CD14-positive monocyte (primary cell): ENCODE results near the gene ZNF768. TPM values are rescaled to one million over a fixed set of nuclear protein-coding genes. Genes with fewer than 3 reads are reported as not detected.

Experiments used
- DNase-seq, 3 donors: peaks; one replicate each; pipeline ENCODE4 v3.0.0-alpha.2; 2011 to 2022
- H2AFZ ChIP-seq: 2 replicates; pipeline ENCODE4 v1.6.0; 2012; ENCODE audit warnings: mild to moderate bottlenecking, low read depth, low read length, inconsistent platforms; ENCODE audit not compliant: insufficient read depth, poor library complexity, severe bottlenecking
- H3K27ac ChIP-seq, 2 donors: 1 replicate in 1 of 2; 2 replicates in 1 of 2; pipeline ENCODE4 v1.5.1; 2012 to 2013; ENCODE audit warnings: low read length in 2 of 2, control low read depth in 1 of 2, inconsistent platforms in 1 of 2, low read depth in 1 of 2, mild to moderate bottlenecking in 1 of 2
- H3K27me3 ChIP-seq, 2 donors: one replicate each; pipeline versions ENCODE4 v1.6.0 to v1.6.1; 2011 to 2013; ENCODE audit warnings: low read length in 2 of 2; ENCODE audit not compliant: control insufficient read depth in 2 of 2, insufficient read depth in 2 of 2
- H3K36me3 ChIP-seq, 2 donors: replicated peaks in 1 of 2; 1 replicate in 1 of 2; 2 replicates in 1 of 2; pipeline versions ENCODE4 v1.5.1 to v1.6.1; 2012 to 2013; ENCODE audit warnings: low read length in 2 of 2, control low read depth in 1 of 2, inconsistent platforms in 1 of 2, mild to moderate bottlenecking in 1 of 2; ENCODE audit not compliant: insufficient read depth in 2 of 2, control insufficient read depth in 1 of 2
- H3K4me1 ChIP-seq, 2 donors: 1 replicate in 1 of 2; 2 replicates in 1 of 2; pipeline versions ENCODE4 v1.5.1 to v1.6.1; 2012 to 2013; ENCODE audit warnings: low read length in 2 of 2, control low read depth in 1 of 2, inconsistent platforms in 1 of 2, mild to moderate bottlenecking in 1 of 2, moderate library complexity in 1 of 2; ENCODE audit not compliant: insufficient read depth in 2 of 2, control insufficient read depth in 1 of 2
- H3K4me2 ChIP-seq: replicated peaks from 2 replicates; pipeline ENCODE3; 2012; ENCODE audit warnings: low read length, moderate library complexity, mild to moderate bottlenecking; ENCODE audit not compliant: poor library complexity, severe bottlenecking; ENCODE audit errors: extremely low read depth
- H3K4me3 ChIP-seq, 3 experiments: fragments of 200-600 bp in 1 of 3; sonication (generic) in 1 of 3; replicated peaks in 1 of 3; 1 replicate in 2 of 3; 2 replicates in 1 of 3; pipeline ENCODE4 v1.5.1; 2011 to 2013; ENCODE audit warnings: low read length in 3 of 3, mild to moderate bottlenecking in 3 of 3, control low read depth in 2 of 3, low read depth in 2 of 3, inconsistent platforms in 1 of 3, moderate library complexity in 1 of 3
- H3K79me2 ChIP-seq: 2 replicates; pipeline ENCODE4 v1.6.0; 2012; ENCODE audit warnings: mild to moderate bottlenecking, control low read depth, inconsistent platforms, low read length, moderate library complexity; ENCODE audit not compliant: insufficient read depth
- H3K9ac ChIP-seq: 2 replicates; pipeline ENCODE4 v1.6.0; 2017; ENCODE audit warnings: low read length, mild to moderate bottlenecking; ENCODE audit not compliant: insufficient read depth, poor library complexity, severe bottlenecking
- H3K9me3 ChIP-seq, 2 donors: replicated peaks in 1 of 2; 1 replicate in 1 of 2; 2 replicates in 1 of 2; pipeline versions ENCODE4 v1.5.1 to v1.6.1; 2012 to 2013; ENCODE audit warnings: low read length in 2 of 2, control low read depth in 1 of 2; ENCODE audit not compliant: control insufficient read depth in 1 of 2, insufficient read depth in 1 of 2
- H4K20me1 ChIP-seq: 2 replicates; pipeline ENCODE4 v1.6.0; 2012; ENCODE audit warnings: mild to moderate bottlenecking, low read length, control low read depth, moderate library complexity; ENCODE audit not compliant: insufficient read depth
- H3K27ac Mint-ChIP-seq, 7 donors: one replicate each; pipeline ENCODE4 v1.8.0; 2020; ENCODE audit warnings: mild to moderate bottlenecking in 7 of 7, mixed read lengths in 7 of 7, moderate library complexity in 6 of 7, inconsistent platforms in 2 of 7
- H3K27me3 Mint-ChIP-seq, 3 donors: one replicate each; pipeline ENCODE4 v1.8.0; 2021 to 2022; ENCODE audit warnings: low read depth in 3 of 3, mild to moderate bottlenecking in 3 of 3, mixed read lengths in 3 of 3, moderate library complexity in 3 of 3, inconsistent platforms in 1 of 3
- H3K36me3 Mint-ChIP-seq, 2 donors: one replicate each; pipeline ENCODE4 v1.8.0; 2020; ENCODE audit warnings: mixed read lengths in 2 of 2, inconsistent platforms in 1 of 2, mild to moderate bottlenecking in 1 of 2
- H3K4me1 Mint-ChIP-seq: one replicate; pipeline ENCODE4 v1.8.0; 2020; ENCODE audit warnings: mild to moderate bottlenecking, mixed read lengths
- H3K4me3 Mint-ChIP-seq, 2 donors: one replicate each; pipeline ENCODE4 v1.8.0; 2020; ENCODE audit warnings: mild to moderate bottlenecking in 2 of 2, mixed read lengths in 2 of 2, moderate library complexity in 1 of 2
- H3K9me3 Mint-ChIP-seq, 7 donors: one replicate each; pipeline ENCODE4 v1.8.0; 2020 to 2022; ENCODE audit warnings: mixed read lengths in 7 of 7, mild to moderate bottlenecking in 6 of 7, moderate library complexity in 6 of 7, inconsistent platforms in 2 of 7
- CTCF ChIP-seq: fragments of 200-600 bp; IDR thresholded peaks from one replicate; pipeline ENCODE4 v1.8.0; 2022; ENCODE audit warnings: antibody characterized with exemption, mild to moderate bottlenecking
- WGBS: methylation state at CpG from one replicate; pipeline ENCODE4 v1.1.5; 2013; ENCODE audit warnings: missing lambda C conversion rate; ENCODE audit not compliant: insufficient coverage; 5-methylcytosine and 5-hydroxymethylcytosine counted together
- intact Hi-C, 2 donors: fragments of 100-400 bp; cut with micrococcal nuclease; formaldehyde crosslinking; loops; one replicate each; pipeline versions ENCODE4 v1.15.0 to v1.15.1; 2023
- polyA plus RNA-seq, 3 donors: library from polyadenylated mRNA; depleted of rRNA in 1 of 3; unstranded in 2 of 3; stranded (reverse) in 1 of 3; fragments of 300-500 nt in 2 of 3; fragments of >200 nt in 1 of 3; fragmentation: Illumina TruSeq in 2 of 3; gene quantifications; 1 replicate in 2 of 3; 2 replicates in 1 of 3; pipeline ENCODE4 v1.2.3, GENCODE V29; 2012 to 2021

ZNF768 gene
- polyA plus RNA-seq, 3 donors: 2.8 to 13.4 (median 3.0) TPM

DNA sequence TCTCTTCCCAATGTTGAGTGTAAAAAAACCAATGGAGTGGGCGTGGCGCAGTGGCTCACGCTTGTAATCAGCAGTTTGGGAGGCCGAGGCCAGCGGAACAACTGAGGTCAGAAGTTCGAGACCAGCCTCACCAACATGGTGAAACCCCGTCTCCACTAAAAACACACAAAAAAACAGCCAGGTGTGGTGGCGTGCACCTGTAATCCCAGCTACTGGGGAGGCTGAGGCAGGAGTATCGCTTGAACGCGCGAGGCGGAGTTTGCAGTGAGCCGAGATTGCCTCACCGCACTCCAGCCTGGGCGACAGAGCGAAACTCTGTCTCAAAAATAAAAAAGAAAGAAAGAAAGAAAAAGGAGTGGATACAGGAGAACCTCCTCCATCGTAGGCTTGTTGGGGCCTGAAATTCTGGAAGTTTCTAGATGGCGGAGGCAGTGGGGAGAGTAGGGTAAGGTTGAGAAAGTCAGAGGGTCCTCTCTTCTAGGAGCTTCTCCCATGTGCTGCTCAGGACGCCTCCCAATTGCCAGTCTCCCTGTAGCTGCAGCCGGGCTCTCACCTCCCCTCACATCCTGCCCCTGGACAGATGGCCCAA lies 32.5 kb upstream of the ZNF768 start:
- 95% methylated on average over 15 of the region's 21 CpGs for WGBS
- Mint-ChIP-seq H3K27me3 (peaks cover 0 to 5% (median 0%) of the 10 kb centered on the region in 3 donors), H3K36me3 (peaks cover 13 to 23% of the 10 kb centered on the region in 2 donors), H3K9me3 (no peaks in the 10 kb centered on the region), H3K4me3 (peak overlapping the region; percentile 83 to 88), H3K27ac (peak overlapping the region; percentile 92 to 98 (median 95)), H3K4me1 (peaks cover 49% of the 10 kb centered on the region)
- peak overlapping the region in 2 of 3 experiments; percentile 80 to 93 for H3K4me3 ChIP-seq
- H3K4me2 ChIP-seq: peak overlapping the region; percentile 95
- H3K79me2 ChIP-seq: peaks cover 26% of the 10 kb centered on the region
- no peak for TF ChIP-seq CTCF
- H3K9me3 ChIP-seq: no peaks in the 10 kb centered on the region
- H3K27me3 ChIP-seq: no peaks in the 10 kb centered on the region
- intact Hi-C loops: loop anchor here (2.0 to 10.0 kb wide), 4 partner anchors 14 to 56 kb away; partner anchors contain the start of genes ZNF689 (in 1 of the 2), ZNF747 (in 1 of the 2) and ZNF768 (in 1 of the 2)
- peaks cover 12 to 16% of the 10 kb centered on the region in 2 donors for H3K36me3 ChIP-seq
- no peak for DNase-seq
- H2AFZ ChIP-seq: peak overlapping the region; percentile 99
- no peaks in the 10 kb centered on the region for H4K20me1 ChIP-seq
- peak overlapping the region; percentile 76 to 80 for H3K27ac ChIP-seq
- peaks cover 43 to 54% of the 10 kb centered on the region in 2 donors for H3K4me1 ChIP-seq
- H3K9ac ChIP-seq: peak overlapping the region; percentile 91

- H3K36me3 Mint-ChIP-seq: peaks cover 13 to 26% of the 10 kb centered on the region in 2 donors
- intact Hi-C loops: loop anchor here (2.0 to 10.0 kb wide), 4 partner anchors 15 to 57 kb away; partner anchors contain the start of genes ZNF689 (in 1 of the 2), ZNF747 (in 1 of the 2) and ZNF768 (in 1 of the 2)
- Histone ChIP-seq H4K20me1 (peaks cover 2% of the 10 kb centered on the region), H3K9ac (peak within 1 kb of the TSS; percentile 91), H3K27me3 (no peaks in the 10 kb centered on the region), H3K4me3 (peak within 1 kb of the TSS; percentile 61 to 93 (median 80)), H3K9me3 (no peaks in the 10 kb centered on the region), H3K4me2 (peak within 1 kb of the TSS; percentile 95), H3K79me2 (peaks cover 26% of the 10 kb centered on the region), H3K36me3 (peaks cover 12 to 16% of the 10 kb centered on the region in 2 donors), H3K27ac (peak within 1 kb of the TSS; percentile 76 to 80), H2AFZ (peak within 1 kb of the TSS; percentile 99), H3K4me1 (peaks cover 49 to 61% of the 10 kb centered on the region in 2 donors)
- peak within 1 kb of the TSS; percentile 92 to 98 (median 95) for H3K27ac Mint-ChIP-seq
- WGBS: under 1% methylated on average over 71 of the region's 74 CpGs
- peak within 1 kb of the TSS; percentile 83 to 88 for H3K4me3 Mint-ChIP-seq
- peak; percentile 96 to 97 (median 96) for DNase-seq
- H3K4me1 Mint-ChIP-seq: peaks cover 56% of the 10 kb centered on the region
- no peak for TF ChIP-seq CTCF
- peaks cover 0 to 5% (median 0%) of the 10 kb centered on the region in 3 donors for H3K27me3 Mint-ChIP-seq
- no peaks in the 10 kb centered on the region for H3K9me3 Mint-ChIP-seq
Observed at GRCh38 chr16:30557957-30558788, 31.8 kb upstream of the ZNF768 start, which contains the start of gene ZNF764. Gene ZNF764 (minus strand): TSS chr16:30558374. CDS start chr16:30558182, 192 bp downstream.
